GM19463 (cell line): ENCODE data around the gene ATXN3L.

Experiments used
- ATAC-seq: cut with Tn5 transposase; IDR thresholded peaks from one replicate; pipeline ENCODE4 v1.9.1; 2021; ENCODE audit warnings: mild to moderate bottlenecking, moderate library complexity; ENCODE audit not compliant: unreplicated experiment

Gene ATXN3L

DNA sequence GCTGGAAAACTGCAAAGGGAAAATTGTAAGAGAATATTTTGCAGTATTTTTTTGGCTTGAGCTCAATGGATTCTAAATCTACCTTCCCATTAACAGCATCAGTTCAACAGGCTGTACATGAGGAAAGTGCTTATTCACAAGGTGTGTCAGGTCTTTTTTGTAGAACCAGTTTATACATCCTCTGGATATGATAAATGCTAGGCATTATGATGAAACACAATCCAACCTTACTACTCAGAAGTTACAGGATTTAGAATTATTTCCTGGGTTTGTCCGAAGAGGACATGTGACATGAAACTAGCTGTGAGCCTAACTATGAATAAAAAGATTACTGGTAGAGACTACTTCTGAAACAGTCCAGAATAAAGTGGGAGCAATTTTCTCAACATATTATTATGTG is 49.5 kb downstream of the ATXN3L start:
- no peak for ATAC-seq

DNA sequence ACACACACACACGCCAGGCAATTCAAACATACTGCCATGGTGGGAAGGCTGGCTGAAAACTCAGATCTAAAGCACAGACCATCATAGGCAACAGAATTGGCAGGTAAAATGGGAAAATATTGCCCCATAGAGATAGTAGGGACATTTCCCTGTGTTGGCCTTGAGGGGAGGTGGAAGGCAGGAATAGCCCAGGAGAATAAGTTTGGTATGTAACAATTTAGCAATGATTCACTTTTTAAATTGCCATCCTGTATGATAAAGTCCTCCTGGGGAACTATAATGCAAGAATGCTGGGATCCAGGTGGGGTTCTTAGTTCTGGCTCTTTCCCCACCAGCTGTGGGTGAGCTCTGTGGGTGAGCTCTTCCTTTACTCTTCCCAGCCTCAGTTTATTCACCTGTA is 51.0 kb downstream of the ATXN3L start:
- no peak for ATAC-seq
